Activated T-cell treated with anti-CD3 and anti-CD28 coated beads, Interleukin-2, amount 50 U/mL, for 48 hours (primary cell): ENCODE measurements around the gene DOP1A.

Experiments used
- DNase-seq, 2 experiments: peaks; one replicate each; pipeline ENCODE4 v3.0.0-alpha.2; 2020

Gene DOP1A

GRCh38 chr6:83083476-83083875 lies 16.0 kb downstream of the DOP1A start:
- no peak for DNase-seq

- DNase-seq: no peak
These were observed 19.3 kb downstream of the DOP1A start for GRCh38 chr6:83086751-83087150.

DNA sequence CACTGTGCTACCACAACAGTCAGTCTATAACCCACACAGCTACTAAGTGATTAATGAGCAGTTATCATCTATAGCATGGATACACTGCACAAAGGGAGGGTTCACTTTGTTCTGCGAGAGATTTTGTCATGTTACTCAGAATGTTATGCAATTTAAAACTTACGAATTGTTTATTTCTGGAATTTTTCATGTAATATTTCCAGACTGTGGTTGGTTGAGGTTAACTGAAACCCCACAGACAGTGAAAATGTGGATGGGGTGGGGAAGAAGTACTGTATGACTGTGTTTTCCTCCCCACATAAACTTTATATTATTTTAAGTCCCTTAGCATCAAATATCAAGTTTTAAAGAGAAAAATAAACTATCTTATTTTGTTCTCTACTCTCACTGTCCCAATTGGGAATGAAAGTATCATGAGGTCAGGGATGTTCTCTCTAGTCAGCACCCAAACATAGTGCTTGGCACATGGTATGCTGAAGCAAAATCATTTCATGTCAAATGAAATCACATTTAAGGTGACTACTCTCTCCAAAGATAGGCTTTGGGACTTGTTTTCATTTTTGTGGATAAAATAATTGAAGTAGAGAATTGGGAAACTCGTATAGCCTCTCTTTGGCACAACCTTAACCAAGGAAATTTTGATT lies 25.4 kb downstream of the DOP1A start:
- DNase-seq: no peak

DNA sequence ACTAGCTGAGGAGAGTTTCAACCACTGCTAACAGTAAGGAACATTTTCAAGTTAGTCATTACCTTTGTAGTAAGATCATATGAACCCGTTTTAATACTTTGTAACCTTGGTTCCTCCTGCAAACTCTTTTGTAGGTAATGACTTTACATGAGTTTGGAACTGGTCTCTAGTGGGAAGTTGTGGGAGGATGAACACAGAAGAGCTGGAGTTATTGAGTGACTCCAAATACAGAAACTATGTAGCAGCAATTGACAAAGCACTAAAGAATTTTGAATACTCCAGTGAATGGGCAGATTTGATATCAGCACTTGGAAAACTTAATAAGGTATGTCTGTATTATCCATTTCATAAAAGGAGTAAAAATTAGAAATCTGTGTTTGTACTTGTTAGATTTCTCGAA lies 29.3 kb downstream of the DOP1A start:
- no peak for DNase-seq

- DNase-seq: no peak
These were observed 29.7 kb downstream of the DOP1A start for GRCh38 chr6:83097204-83097603.

DNA sequence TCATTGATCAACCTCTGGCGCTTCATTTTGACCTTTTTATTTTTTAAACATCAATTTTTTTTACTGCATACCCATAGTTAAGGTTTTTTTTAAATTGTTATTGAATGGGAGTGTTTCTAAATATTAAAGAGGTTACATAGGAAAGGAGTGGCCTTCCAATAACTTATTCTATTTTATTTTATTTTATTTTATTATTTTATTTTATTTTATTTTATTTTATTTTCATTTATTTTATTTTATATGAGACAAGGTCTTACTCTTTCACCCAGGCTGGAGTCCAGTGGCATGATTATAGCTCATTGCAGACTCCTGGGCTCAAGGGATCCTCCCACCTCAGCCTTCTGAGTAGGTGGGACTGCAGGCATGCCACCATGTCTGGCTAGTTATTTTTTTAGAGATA lies 30.2 kb downstream of the DOP1A start:
- DNase-seq: no peak

GRCh38 chr6:83098589-83098988 lies 31.1 kb downstream of the DOP1A start:
- no peak for DNase-seq

DNA sequence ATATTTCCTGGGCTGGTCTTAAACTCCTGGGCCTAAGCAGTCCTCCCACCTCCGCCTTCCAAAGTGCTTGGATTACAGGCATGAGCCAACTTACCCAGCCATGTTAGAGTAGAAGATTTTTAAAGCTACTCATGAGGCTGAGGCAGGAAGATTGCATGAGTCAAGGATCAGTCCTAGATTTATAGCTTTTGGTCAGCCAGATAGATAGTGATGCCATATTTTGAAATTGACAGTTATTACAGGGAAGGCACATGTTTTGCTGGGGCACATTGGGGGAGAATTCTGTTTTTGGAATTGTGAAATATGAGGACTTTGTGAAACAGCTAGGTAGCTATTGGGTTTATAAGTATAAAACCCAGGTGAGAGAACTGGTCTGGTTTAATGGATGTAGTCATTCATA lies 40.9 kb downstream of the DOP1A start:
- no peak for DNase-seq

- no peak for DNase-seq
These were observed 45.8 kb downstream of the DOP1A start for GRCh38 chr6:83113258-83113657.

DNA sequence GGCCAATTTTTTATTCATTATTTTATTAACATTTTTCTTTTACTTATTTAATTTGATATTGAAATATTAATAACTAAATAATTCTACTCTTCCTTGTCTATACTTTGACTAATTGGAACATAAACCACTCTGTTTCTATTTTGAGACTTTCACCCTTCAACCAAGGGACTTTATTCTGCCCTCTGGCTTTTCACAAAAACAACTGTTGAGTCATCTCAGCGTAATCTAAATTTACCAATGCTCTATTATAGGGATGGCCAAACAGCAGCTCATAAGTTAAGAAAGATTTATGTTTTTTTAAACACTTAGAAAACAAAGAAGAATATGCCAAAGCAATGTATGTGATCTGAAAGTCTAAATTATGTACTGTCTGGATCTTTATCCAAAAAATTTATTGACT lies 46.7 kb downstream of the DOP1A start:
- DNase-seq: no peak

DNA sequence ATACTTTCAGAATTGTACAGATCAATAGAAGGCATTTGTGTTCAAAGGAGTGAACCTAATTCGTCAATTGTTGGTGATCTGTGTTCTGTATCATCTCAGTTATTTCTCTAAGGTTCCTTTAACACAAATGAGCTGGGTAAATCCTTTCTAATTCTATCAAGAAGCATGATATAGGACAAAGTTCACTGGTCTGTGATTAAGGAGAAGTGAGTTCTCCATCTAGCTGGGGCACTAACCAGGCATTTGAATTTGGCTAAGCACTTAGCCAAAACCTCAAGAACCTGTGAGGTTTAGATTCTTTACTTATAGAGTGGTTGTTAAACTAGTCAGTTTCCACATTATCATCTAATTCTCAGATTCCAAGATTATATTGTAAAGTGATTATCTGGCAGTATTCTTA lies 50.3 kb downstream of the DOP1A start:
- DNase-seq: no peak

DNA sequence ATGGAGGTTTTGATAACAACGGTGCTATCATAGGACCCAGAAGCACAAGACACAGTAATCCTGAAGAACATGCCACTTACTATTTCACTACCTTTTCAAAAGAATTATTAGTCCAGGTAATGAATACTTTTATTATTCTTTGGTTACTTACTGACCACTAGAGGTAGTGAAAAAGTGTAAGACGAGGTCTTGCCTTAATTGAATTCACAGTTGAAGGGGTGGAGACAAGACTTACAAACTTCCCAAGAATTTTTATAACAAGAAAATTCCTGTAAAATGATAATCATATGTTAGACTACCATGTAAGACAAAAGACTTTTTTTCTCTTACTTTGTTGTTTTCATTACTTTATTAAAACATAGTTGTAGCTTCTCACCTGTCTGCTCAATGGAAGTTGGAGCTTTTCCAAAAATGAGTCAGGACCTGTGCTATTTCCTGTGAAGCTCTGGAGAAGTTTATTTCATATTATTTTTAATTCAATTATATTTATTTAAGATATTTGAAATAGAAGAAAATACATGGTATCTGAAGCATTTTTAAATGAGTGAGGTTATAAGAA lies 52.4 kb downstream of the DOP1A start:
- DNase-seq: no peak

GRCh38 chr6:83124553-83124952 lies 57.1 kb downstream of the DOP1A start:
- DNase-seq: no peak

GRCh38 chr6:83125425-83125824 lies 58.0 kb downstream of the DOP1A start:
- DNase-seq: no peak

DNA sequence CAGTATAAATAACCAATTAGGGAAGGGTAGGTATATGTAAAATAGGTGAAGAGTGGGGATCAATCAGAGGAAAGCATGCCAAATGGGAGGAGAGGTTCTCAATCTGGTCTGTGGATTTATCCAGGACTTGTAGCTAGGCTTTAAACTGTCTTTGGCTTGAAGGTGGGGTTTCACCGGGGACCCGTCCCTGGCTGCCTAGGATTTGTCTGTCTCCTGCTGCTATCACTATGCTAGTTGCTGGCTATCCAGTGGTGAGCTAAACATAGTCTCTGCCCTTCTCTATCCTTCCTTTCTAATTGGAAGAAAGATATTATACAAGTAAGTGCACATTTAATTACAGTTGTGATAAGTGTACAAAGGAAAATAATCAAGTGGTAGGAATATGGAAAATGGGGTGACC lies 58.8 kb downstream of the DOP1A start:
- DNase-seq: no peak

- DNase-seq: no peak
These were observed 59.3 kb downstream of the DOP1A start for GRCh38 chr6:83126807-83127206.

GRCh38 chr6:83127258-83127657 lies 59.8 kb downstream of the DOP1A start:
- DNase-seq: no peak

- DNase-seq: no peak
These were observed 60.5 kb downstream of the DOP1A start for GRCh38 chr6:83127976-83128375.

DNA sequence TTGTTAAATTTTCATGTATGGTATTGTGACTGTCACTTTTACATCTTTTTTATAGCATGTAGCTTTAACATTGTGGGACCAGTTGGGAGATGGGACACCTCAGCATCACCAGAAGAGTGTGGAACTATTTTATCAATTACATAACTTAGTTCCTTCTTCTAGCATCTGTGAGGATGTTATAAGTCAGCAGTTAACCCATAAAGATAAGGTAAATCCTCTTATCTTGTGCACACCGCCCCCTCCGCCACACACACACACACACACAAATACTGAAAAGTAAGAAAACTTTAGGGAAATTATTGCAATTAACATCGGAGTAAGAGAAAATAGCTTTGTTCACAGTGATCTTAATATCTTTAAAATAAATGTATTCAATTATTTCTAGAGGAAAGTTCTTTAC lies 64.7 kb downstream of the DOP1A start:
- no peak for DNase-seq

- DNase-seq: no peak
These were observed 70.7 kb downstream of the DOP1A start for GRCh38 chr6:83138118-83138722.

GRCh38 chr6:83138758-83139157 lies 71.3 kb downstream of the DOP1A start:
- no peak for DNase-seq

DNA sequence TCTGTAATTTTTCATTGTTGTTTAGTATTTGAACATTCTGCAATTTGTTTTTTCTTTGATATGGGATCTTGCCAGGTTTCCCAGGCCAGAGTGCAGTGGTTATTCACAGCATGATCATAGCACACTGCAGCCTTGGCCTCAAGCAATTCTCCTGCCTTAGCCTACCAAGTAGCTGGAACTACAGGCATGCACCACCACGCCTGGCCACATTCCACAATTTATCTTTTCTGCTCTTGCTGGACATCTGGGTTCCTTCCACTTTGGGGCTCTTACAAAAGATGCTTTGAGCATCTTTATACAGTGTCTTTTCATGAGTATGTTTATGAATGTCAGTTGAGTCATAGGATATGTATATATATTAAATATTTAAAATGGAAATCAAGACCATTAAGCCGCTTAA lies 83.6 kb downstream of the DOP1A start:
- DNase-seq: no peak

DNA sequence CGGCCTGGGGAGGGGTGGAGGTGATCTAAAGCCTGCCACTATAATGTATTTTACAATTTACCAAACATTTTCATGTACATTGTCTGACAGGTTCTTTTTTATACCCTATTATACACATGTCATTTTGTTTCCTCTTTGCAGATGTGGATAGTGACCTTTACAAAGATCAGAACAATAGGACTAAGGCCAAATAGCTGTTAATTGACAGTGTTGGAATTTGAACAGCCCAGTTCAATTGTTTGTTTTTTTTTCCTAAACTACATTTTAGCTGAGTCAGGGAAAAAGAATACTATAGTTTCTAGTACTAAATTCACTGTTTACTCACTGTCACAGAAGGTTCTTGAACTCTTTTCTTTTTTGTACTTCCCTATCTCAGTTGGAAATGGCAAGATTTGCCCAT lies 85.4 kb downstream of the DOP1A start:
- DNase-seq: no peak

- DNase-seq: no peak
These were observed 86.5 kb downstream of the DOP1A start for GRCh38 chr6:83153883-83154521.
